ENCODE measurements around the gene SLC9A7. TPM values are rescaled to one million over a fixed set of nuclear protein-coding genes. Genes with fewer than 3 reads are reported as not detected.

SLC9A7 gene
- total and polyA plus RNA-seq, 4 donors, result 2.3 to 13.2 (median 3.1) TPM

DNA sequence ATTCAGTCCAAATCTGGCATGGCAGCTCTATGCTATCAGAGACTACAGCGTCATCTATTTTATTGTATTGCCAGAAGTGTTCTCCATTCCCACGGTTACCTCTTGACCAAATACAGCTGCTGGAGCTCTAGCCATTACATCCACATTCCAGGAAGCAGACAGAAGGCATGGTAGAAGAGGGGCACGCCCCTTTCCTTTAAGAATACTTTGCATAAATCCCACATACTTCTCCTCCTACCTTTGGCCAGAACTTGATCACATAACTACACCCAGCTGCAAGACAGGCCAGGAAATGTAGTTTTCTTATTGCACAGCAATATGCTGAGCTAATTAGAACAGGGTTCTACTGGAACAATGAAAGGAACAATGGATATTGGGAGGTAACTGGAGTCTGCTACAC is 14.9 kb downstream of the SLC9A7 start:
- Histone ChIP-seq H3K27me3 (ENCODE audit: control insufficient read depth in 4 of 4, insufficient read depth in 4 of 4, low read length in 3 of 4) (peaks cover 0 to 3% (median 0%) of the 10 kb centered on the region in 4 donors), H3K27ac (ENCODE audit: low read depth in 1 of 2, low read length in 2 of 2) (no peak overlapping the region), H3K9me3 (ENCODE audit: control insufficient read depth in 4 of 4, low read length in 3 of 4) (peaks cover 0 to 4% (median 1%) of the 10 kb centered on the region in 4 donors), H3K4me3 (ENCODE audit: low read depth in 1 of 3, low read length in 3 of 3) (no peak overlapping the region), H3K4me1 (ENCODE audit: control insufficient read depth in 4 of 4, insufficient read depth in 4 of 4, low read length in 3 of 4) (no peaks in the 10 kb centered on the region), H3K9ac (ENCODE audit: low read depth in 1 of 2, low read length in 2 of 2) (no peak overlapping the region), H3K36me3 (ENCODE audit: control insufficient read depth in 4 of 4, insufficient read depth in 3 of 4, low read depth in 1 of 4, low read length in 3 of 4) (no peaks in the 10 kb centered on the region)
- TF ChIP-seq, protein P1, sequence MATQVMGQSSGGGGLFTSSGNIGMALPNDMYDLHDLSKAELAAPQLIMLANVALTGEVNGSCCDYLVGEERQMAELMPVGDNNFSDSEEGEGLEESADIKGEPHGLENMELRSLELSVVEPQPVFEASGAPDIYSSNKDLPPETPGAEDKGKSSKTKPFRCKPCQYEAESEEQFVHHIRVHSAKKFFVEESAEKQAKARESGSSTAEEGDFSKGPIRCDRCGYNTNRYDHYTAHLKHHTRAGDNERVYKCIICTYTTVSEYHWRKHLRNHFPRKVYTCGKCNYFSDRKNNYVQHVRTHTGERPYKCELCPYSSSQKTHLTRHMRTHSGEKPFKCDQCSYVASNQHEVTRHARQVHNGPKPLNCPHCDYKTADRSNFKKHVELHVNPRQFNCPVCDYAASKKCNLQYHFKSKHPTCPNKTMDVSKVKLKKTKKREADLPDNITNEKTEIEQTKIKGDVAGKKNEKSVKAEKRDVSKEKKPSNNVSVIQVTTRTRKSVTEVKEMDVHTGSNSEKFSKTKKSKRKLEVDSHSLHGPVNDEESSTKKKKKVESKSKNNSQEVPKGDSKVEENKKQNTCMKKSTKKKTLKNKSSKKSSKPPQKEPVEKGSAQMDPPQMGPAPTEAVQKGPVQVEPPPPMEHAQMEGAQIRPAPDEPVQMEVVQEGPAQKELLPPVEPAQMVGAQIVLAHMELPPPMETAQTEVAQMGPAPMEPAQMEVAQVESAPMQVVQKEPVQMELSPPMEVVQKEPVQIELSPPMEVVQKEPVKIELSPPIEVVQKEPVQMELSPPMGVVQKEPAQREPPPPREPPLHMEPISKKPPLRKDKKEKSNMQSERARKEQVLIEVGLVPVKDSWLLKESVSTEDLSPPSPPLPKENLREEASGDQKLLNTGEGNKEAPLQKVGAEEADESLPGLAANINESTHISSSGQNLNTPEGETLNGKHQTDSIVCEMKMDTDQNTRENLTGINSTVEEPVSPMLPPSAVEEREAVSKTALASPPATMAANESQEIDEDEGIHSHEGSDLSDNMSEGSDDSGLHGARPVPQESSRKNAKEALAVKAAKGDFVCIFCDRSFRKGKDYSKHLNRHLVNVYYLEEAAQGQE (IDR thresholded peaks at IDR 0.05), result no peak
- TF ChIP-seq EGR1 (IDR thresholded peaks at IDR 0.05; ENCODE audit: low read depth in 2 of 2) (no peak), RAD21 (IDR thresholded peaks at IDR 0.05) (no peak), HNF4A (conservative IDR thresholded peaks at IDR 0.05) (no peak), FOXA1 (IDR thresholded peaks at IDR 0.05) (no peak), NR2F2 (IDR thresholded peaks at IDR 0.05) (no peak), TAF1 (conservative IDR thresholded peaks at IDR 0.05) (no peak), HNF4G (IDR thresholded peaks at IDR 0.05) (no peak), SP1 (IDR thresholded peaks at IDR 0.05) (no peak), FOXA2 (IDR thresholded peaks at IDR 0.05) (no peak), JUND (IDR thresholded peaks at IDR 0.05) (no peak), RXRA (IDR thresholded peaks at IDR 0.05) (no peak)
- TF ChIP-seq, protein P2, sequence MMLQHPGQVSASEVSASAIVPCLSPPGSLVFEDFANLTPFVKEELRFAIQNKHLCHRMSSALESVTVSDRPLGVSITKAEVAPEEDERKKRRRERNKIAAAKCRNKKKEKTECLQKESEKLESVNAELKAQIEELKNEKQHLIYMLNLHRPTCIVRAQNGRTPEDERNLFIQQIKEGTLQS (IDR thresholded peaks at IDR 0.05), result no peak
- TF ChIP-seq, protein P3, sequence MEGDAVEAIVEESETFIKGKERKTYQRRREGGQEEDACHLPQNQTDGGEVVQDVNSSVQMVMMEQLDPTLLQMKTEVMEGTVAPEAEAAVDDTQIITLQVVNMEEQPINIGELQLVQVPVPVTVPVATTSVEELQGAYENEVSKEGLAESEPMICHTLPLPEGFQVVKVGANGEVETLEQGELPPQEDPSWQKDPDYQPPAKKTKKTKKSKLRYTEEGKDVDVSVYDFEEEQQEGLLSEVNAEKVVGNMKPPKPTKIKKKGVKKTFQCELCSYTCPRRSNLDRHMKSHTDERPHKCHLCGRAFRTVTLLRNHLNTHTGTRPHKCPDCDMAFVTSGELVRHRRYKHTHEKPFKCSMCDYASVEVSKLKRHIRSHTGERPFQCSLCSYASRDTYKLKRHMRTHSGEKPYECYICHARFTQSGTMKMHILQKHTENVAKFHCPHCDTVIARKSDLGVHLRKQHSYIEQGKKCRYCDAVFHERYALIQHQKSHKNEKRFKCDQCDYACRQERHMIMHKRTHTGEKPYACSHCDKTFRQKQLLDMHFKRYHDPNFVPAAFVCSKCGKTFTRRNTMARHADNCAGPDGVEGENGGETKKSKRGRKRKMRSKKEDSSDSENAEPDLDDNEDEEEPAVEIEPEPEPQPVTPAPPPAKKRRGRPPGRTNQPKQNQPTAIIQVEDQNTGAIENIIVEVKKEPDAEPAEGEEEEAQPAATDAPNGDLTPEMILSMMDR (IDR thresholded peaks at IDR 0.05; ENCODE audit: low read depth, low read length, missing input control), result no peak
- TF ChIP-seq, protein P4, sequence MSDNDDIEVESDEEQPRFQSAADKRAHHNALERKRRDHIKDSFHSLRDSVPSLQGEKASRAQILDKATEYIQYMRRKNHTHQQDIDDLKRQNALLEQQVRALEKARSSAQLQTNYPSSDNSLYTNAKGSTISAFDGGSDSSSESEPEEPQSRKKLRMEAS (IDR thresholded peaks at IDR 0.05), result no peak
- 91% methylated on average over 3 of the region's 3 CpGs for WGBS
- DNase-seq (ENCODE audit: low spot score), result no peak

DNA sequence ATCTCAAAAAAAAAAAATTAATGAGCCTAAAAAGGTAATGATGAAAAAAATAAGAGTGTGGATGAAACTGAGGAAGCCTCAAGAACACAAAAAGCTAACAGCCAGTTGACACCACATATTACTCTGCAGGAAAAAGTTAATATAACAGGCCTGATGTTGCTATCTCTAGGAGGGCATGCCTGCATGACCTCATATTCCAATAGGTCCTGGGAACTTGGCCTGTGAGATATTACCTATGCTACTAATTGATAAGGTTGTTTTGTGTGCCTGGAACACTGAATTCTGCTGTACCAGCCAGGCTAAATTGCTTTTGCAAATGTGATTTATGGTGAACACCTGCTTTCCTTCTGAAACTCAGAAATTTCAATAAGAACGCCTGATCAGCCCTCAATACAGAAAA is 15.9 kb downstream of the SLC9A7 start:
- Histone ChIP-seq H3K9ac (ENCODE audit: low read depth in 1 of 2, low read length in 2 of 2) (no peak overlapping the region), H3K4me3 (ENCODE audit: low read depth in 1 of 3, low read length in 3 of 3) (no peak overlapping the region), H3K27me3 (ENCODE audit: control insufficient read depth in 4 of 4, insufficient read depth in 4 of 4, low read length in 3 of 4) (peaks cover 0 to 3% (median 0%) of the 10 kb centered on the region in 4 donors), H3K9me3 (ENCODE audit: control insufficient read depth in 4 of 4, low read length in 3 of 4) (peaks cover 0 to 4% (median 1%) of the 10 kb centered on the region in 4 donors), H3K27ac (ENCODE audit: low read depth in 1 of 2, low read length in 2 of 2) (no peak overlapping the region), H3K4me1 (ENCODE audit: control insufficient read depth in 4 of 4, insufficient read depth in 4 of 4, low read length in 3 of 4) (no peaks in the 10 kb centered on the region), H3K36me3 (ENCODE audit: control insufficient read depth in 4 of 4, insufficient read depth in 3 of 4, low read depth in 1 of 4, low read length in 3 of 4) (no peaks in the 10 kb centered on the region)
- TF ChIP-seq GABPA (IDR thresholded peaks at IDR 0.05 in 1 of 2, conservative IDR thresholded peaks at IDR 0.05 in 1 of 2), result no peak
- no peak for TF ChIP-seq JUND (IDR thresholded peaks at IDR 0.05)
- TF ChIP-seq RXRA (IDR thresholded peaks at IDR 0.05), result no peak
- no peak for TF ChIP-seq YY1 (IDR thresholded peaks at IDR 0.05)
- WGBS, result 100% methylated on average over 1 of the region's 1 CpG
- DNase-seq (ENCODE audit: low spot score), result no peak
